HG02763 (cell line): ENCODE data around the gene PRKCD.
"Not testable (repeated sequence)": the region's sequence is repeated elsewhere in the genome, so short reads cannot be mapped to it uniquely, and the experiment has no call there.

ENCODE experiments used
- ATAC-seq: cut with Tn5 transposase; IDR thresholded peaks from one replicate; pipeline ENCODE4 v1.9.1; 2021; ENCODE audit warnings: mild to moderate bottlenecking, moderate library complexity; ENCODE audit not compliant: unreplicated experiment

The PRKCD gene

GRCh38 chr3:53139906-53140846 is 20.8 kb upstream of the PRKCD start:
- no peak for ATAC-seq

GRCh38 chr3:53140847-53141845 is 19.9 kb upstream of the PRKCD start:
- no peak for ATAC-seq

- ATAC-seq, result no peak
Observed at GRCh38 chr3:53142986-53143385, 18.0 kb upstream of the PRKCD start.

GRCh38 chr3:53144446-53144845 is 16.6 kb upstream of the PRKCD start:
- no peak for ATAC-seq

GRCh38 chr3:53144862-53145712 is 15.9 kb upstream of the PRKCD start:
- ATAC-seq, result no peak

GRCh38 chr3:53145713-53146080 is 15.3 kb upstream of the PRKCD start:
- no peak for ATAC-seq

- no peak for ATAC-seq
Observed at GRCh38 chr3:53146319-53146891, 14.6 kb upstream of the PRKCD start.

GRCh38 chr3:53147151-53147902 is 13.7 kb upstream of the PRKCD start:
- ATAC-seq, result no peak

- no peak for ATAC-seq
Observed at GRCh38 chr3:53147903-53148400, 13.1 kb upstream of the PRKCD start.

GRCh38 chr3:53149006-53149690 is 11.9 kb upstream of the PRKCD start:
- no peak for ATAC-seq

GRCh38 chr3:53149699-53150098 is 11.3 kb upstream of the PRKCD start:
- no peak for ATAC-seq

- ATAC-seq, result no peak
Observed at GRCh38 chr3:53150247-53151085, 10.5 kb upstream of the PRKCD start.

- not testable (repeated sequence) for ATAC-seq
Observed at GRCh38 chr3:53151086-53151438, 9.9 kb upstream of the PRKCD start.

GRCh38 chr3:53151465-53151864 is 9.5 kb upstream of the PRKCD start:
- ATAC-seq, result no peak

- no peak for ATAC-seq
Observed at GRCh38 chr3:53151870-53152660, 8.9 kb upstream of the PRKCD start.

- no peak for ATAC-seq
Observed at GRCh38 chr3:53153264-53153823, 7.7 kb upstream of the PRKCD start.

GRCh38 chr3:53153980-53154379 is 7.0 kb upstream of the PRKCD start:
- no peak for ATAC-seq
